ENCODE data around the gene FAM186B. TPM values are rescaled to one million over a fixed set of nuclear protein-coding genes. Genes with fewer than 3 reads are reported as not detected.

Gene FAM186B
- total and polyA plus RNA-seq, 2 experiments from 2014 or later: 0.21 to 0.38 TPM

GRCh38 chr12:49648712-49649003 lies 43.2 kb upstream of the FAM186B start:
- no peak overlapping the region for H3K4me3 ChIP-seq
- H3K79me2 ChIP-seq (replicated peaks; ENCODE audit: insufficient read depth): no peaks in the 10 kb centered on the region
- ATAC-seq (no peak), DNase-seq (ENCODE audit: low spot score) (no peak)
- no peak overlapping the region for H3K4me2 ChIP-seq
- no peak overlapping the region; the same call in 2 of the 3 replicates for H3K4me3 Mint-ChIP-seq
- no peak overlapping the region for H2AFZ ChIP-seq
- no peaks in the 10 kb centered on the region for H3K4me1 ChIP-seq (ENCODE audit: insufficient read depth)
- H3K9me3 Mint-ChIP-seq: no peaks in the 10 kb centered on the region
- no peak overlapping the region for H3K27ac Mint-ChIP-seq
- peaks cover 7% of the 10 kb centered on the region; the same call in 1 of the 2 replicates for H4K20me1 ChIP-seq (replicated peaks; ENCODE audit: insufficient read depth)
- H3K9me2 ChIP-seq (ENCODE audit: insufficient read depth): no peaks in the 10 kb centered on the region
- peaks cover 12% of the 10 kb centered on the region for H3K36me3 ChIP-seq (ENCODE audit: insufficient read depth)
- peaks cover 74% of the 10 kb centered on the region for H3K36me3 Mint-ChIP-seq (ENCODE audit: low read depth)
- H3K27ac ChIP-seq (ENCODE audit: low read depth): no peak overlapping the region; the same call in 1 of the 2 replicates
- H3K27me3 ChIP-seq (ENCODE audit: insufficient read depth): no peaks in the 10 kb centered on the region
- peaks cover 22% of the 10 kb centered on the region for H3K27me3 Mint-ChIP-seq (ENCODE audit: insufficient read depth, low read depth, poor library complexity)
- TF ChIP-seq STAT1 (IDR thresholded peaks at IDR 0.05; ENCODE audit: unreplicated experiment): no peak
- no peak for TF ChIP-seq EZH2 (IDR thresholded peaks at IDR 0.05; ENCODE audit: low read depth, unreplicated experiment)
- TF ChIP-seq ETS1 (IDR thresholded peaks at IDR 0.05): no peak
- no peaks in the 10 kb centered on the region for H3F3A ChIP-seq (replicated peaks; ENCODE audit: low read depth)
- peaks cover 21% of the 10 kb centered on the region for H3K4me1 Mint-ChIP-seq

- Mint-ChIP-seq H3K9me3 (no peaks in the 10 kb centered on the region), H3K4me3 (no peak overlapping the region; the same call in 2 of the 3 replicates), H3K27me3 (ENCODE audit: insufficient read depth, low read depth, poor library complexity) (peaks cover 22% of the 10 kb centered on the region), H3K27ac (peak overlapping the region; percentile 54; the same call in 1 of the 2 replicates), H3K36me3 (ENCODE audit: low read depth) (peaks cover 76% of the 10 kb centered on the region), H3K4me1 (peaks cover 21% of the 10 kb centered on the region)
- TF ChIP-seq ZNF462 (CRISPR knock-in tag; IDR thresholded peaks at IDR 0.05): no peak
- no peak for TF ChIP-seq JUNB (IDR thresholded peaks at IDR 0.05; ENCODE audit: unreplicated experiment)
- TF ChIP-seq STAT1 (IDR thresholded peaks at IDR 0.05; ENCODE audit: unreplicated experiment): no peak
- no peak for TF ChIP-seq EZH2phosphoT487 (IDR thresholded peaks at IDR 0.05; ENCODE audit: unreplicated experiment)
- peaks cover 7% of the 10 kb centered on the region; the same call in 1 of the 2 replicates for H4K20me1 ChIP-seq (replicated peaks; ENCODE audit: insufficient read depth)
- no peak for ATAC-seq
- H3K79me2 ChIP-seq (replicated peaks; ENCODE audit: insufficient read depth): no peaks in the 10 kb centered on the region
- no peaks in the 10 kb centered on the region for H3K27me3 ChIP-seq (ENCODE audit: insufficient read depth)
- H2AFZ ChIP-seq: no peak overlapping the region
- no peaks in the 10 kb centered on the region for H3K9me2 ChIP-seq (ENCODE audit: insufficient read depth)
- H3K4me3 ChIP-seq: no peak overlapping the region
- no peaks in the 10 kb centered on the region for H3F3A ChIP-seq (replicated peaks; ENCODE audit: low read depth)
- DNase-seq (ENCODE audit: low spot score): no peak
- H3K4me2 ChIP-seq: no peak overlapping the region
- H3K36me3 ChIP-seq (ENCODE audit: insufficient read depth): peaks cover 11% of the 10 kb centered on the region
- no peaks in the 10 kb centered on the region for H3K4me1 ChIP-seq (ENCODE audit: insufficient read depth)
- H3K27ac ChIP-seq (ENCODE audit: low read depth): no peak overlapping the region; the same call in 1 of the 2 replicates
These were observed 42.6 kb upstream of the FAM186B start for GRCh38 chr12:49647827-49648711.

Measured in GM23338 (cell line).